ENCODE results near the gene PDE4B.
A peak's percentile ranks its signal among the peaks of the same experiment; 100 is the strongest.

PDE4B gene

DNA sequence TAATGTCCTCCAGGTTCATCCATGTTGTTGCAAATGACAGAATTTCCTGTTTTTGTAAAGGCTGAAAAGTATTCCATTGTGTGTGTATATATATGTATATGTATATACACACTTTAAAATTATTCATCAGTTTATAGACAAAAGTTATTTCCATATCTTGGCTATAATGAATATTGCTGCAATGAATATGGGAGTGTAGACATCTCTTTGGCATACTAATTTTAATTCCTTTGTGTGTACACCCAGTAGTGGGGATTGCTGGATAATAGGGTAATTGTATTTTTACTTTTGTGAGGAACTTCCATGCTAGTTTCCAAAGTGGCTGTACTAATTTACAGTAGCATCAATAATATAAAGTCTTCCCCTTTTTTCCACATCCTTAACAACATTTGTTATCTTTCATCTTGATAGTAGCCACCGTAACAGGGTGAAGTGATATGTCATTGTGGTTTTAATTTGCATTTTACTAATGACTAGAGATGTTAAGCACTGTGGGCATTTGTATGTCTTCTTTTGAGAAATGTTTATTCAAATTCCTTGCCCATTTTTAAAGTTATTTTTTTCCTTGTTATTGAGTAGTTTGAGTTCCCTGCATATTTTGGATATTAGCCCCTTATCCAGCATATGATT, 243.0 kb downstream of the PDE4B start:
- H3K4me1 ChIP-seq (ENCODE audit: control insufficient read depth, low read depth, low read length), result no peaks in the 10 kb centered on the region
- H3K56ac ChIP-seq (ENCODE audit: low read length), result no peak overlapping the region
- no peak overlapping the region for H2BK120ac ChIP-seq (ENCODE audit: low read depth, low read length)
- no peak overlapping the region for H3K4me3 ChIP-seq (ENCODE audit: low read length)
- H3K27ac ChIP-seq (ENCODE audit: low read depth, low read length), result no peak overlapping the region
- no peaks in the 10 kb centered on the region for H3K27me3 ChIP-seq (ENCODE audit: insufficient read depth, low read length, poor library complexity)
- no peak overlapping the region for H3K9ac ChIP-seq (ENCODE audit: low read length)
- no peak overlapping the region for H4K8ac ChIP-seq (ENCODE audit: low read depth, low read length)
- no peaks in the 10 kb centered on the region for H3K79me1 ChIP-seq (ENCODE audit: low read length)
- WGBS (ENCODE audit: extremely low coverage, insufficient coverage, low lambda C conversion rate), result no CpG with 5 or more reads among the region's 1 CpG
- H3K36me3 ChIP-seq (ENCODE audit: control insufficient read depth, insufficient read depth, low read length), result no peaks in the 10 kb centered on the region
- no peak overlapping the region for H2BK5ac ChIP-seq (ENCODE audit: low read length)
- no peak overlapping the region for H3K18ac ChIP-seq (ENCODE audit: low read length)
- H2BK15ac ChIP-seq (replicated peaks; ENCODE audit: low read depth), result no peak overlapping the region
- no peak overlapping the region for H2AK5ac ChIP-seq (ENCODE audit: low read length)
- no peak overlapping the region for H4K5ac ChIP-seq (ENCODE audit: low read length)
- no peak overlapping the region for H3K4ac ChIP-seq (ENCODE audit: low read depth, low read length)
- no peak overlapping the region for H3K23ac ChIP-seq (ENCODE audit: low read length)
- DNase-seq, result peak; percentile 10
- H3K4me2 ChIP-seq (ENCODE audit: low read length), result no peak overlapping the region
- no peaks in the 10 kb centered on the region for H3K79me2 ChIP-seq (ENCODE audit: control insufficient read depth, insufficient read depth, low read length)

DNA sequence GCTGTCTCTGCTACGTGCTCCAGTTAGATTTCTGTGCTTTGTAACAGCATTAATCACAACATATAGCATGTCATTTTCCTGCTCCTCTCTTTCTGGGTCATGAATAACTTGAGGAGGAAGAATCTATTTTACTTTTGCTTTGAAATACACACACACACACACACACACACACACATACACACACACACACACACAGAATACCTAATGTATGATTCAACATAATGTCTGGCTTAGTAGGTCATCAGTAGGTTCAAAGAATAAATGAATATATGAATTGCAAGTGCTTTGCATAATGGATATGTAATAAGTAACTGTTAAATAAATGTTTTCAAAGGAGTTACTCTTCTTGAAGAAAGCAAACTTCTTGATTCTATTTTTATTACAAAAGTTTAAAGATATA, 249.0 kb downstream of the PDE4B start:
- no peaks in the 10 kb centered on the region for H3K4me1 ChIP-seq (ENCODE audit: control insufficient read depth, low read depth, low read length)
- no peaks in the 10 kb centered on the region for H3K36me3 ChIP-seq (ENCODE audit: control insufficient read depth, insufficient read depth, low read length)
- H2BK15ac ChIP-seq (replicated peaks; ENCODE audit: low read depth), result no peak overlapping the region
- H3K18ac ChIP-seq (ENCODE audit: low read length), result no peak overlapping the region
- no peaks in the 10 kb centered on the region for H3K79me2 ChIP-seq (ENCODE audit: control insufficient read depth, insufficient read depth, low read length)
- DNase-seq, result no peak
- no peak overlapping the region for H4K5ac ChIP-seq (ENCODE audit: low read length)
- H4K8ac ChIP-seq (ENCODE audit: low read depth, low read length), result no peak overlapping the region
- no peak overlapping the region for H2BK5ac ChIP-seq (ENCODE audit: low read length)
- H3K56ac ChIP-seq (ENCODE audit: low read length), result no peak overlapping the region
- H3K9ac ChIP-seq (ENCODE audit: low read length), result no peak overlapping the region
- WGBS (ENCODE audit: extremely low coverage, insufficient coverage, low lambda C conversion rate), result no CpG with 5 or more reads among the region's 1 CpG
- no peak overlapping the region for H3K27ac ChIP-seq (ENCODE audit: low read depth, low read length)
- no peaks in the 10 kb centered on the region for H3K79me1 ChIP-seq (ENCODE audit: low read length)
- H3K4ac ChIP-seq (ENCODE audit: low read depth, low read length), result no peak overlapping the region
- H3K23ac ChIP-seq (ENCODE audit: low read length), result no peak overlapping the region
- H2AK5ac ChIP-seq (ENCODE audit: low read length), result no peak overlapping the region
- no peak overlapping the region for H2BK120ac ChIP-seq (ENCODE audit: low read depth, low read length)
- no peaks in the 10 kb centered on the region for H3K27me3 ChIP-seq (ENCODE audit: insufficient read depth, low read length, poor library complexity)
- H3K4me3 ChIP-seq (ENCODE audit: low read length), result no peak overlapping the region
- no peak overlapping the region for H3K4me2 ChIP-seq (ENCODE audit: low read length)

DNA sequence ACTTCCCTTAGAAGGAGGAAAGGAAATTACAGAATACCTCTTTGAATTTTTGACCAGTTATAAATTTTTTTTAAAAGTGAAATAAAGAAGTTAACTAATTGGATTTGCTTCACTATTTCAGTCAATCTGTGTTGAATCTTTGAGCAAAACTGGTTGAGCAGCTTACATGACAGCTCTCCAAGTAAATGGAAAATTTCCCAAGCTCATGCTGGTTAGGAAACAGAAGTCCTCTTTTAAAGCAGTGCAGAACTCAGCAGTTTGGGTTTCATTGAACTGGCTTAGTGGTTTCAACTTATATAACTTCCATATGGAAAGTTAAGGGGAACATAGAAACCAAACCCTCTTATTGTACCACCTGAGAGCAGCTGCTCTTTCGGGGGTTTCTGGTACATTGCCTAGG, 250.5 kb downstream of the PDE4B start:
- H3K9ac ChIP-seq (ENCODE audit: low read length), result no peak overlapping the region
- H3K27me3 ChIP-seq (ENCODE audit: insufficient read depth, low read length, poor library complexity), result no peaks in the 10 kb centered on the region
- no peak overlapping the region for H4K8ac ChIP-seq (ENCODE audit: low read depth, low read length)
- no peak for DNase-seq
- H3K4me2 ChIP-seq (ENCODE audit: low read length), result no peak overlapping the region
- no peaks in the 10 kb centered on the region for H3K79me2 ChIP-seq (ENCODE audit: control insufficient read depth, insufficient read depth, low read length)
- H3K4me1 ChIP-seq (ENCODE audit: control insufficient read depth, low read depth, low read length), result no peaks in the 10 kb centered on the region
- H3K18ac ChIP-seq (ENCODE audit: low read length), result no peak overlapping the region
- H2BK15ac ChIP-seq (replicated peaks; ENCODE audit: low read depth), result no peak overlapping the region
- H3K27ac ChIP-seq (ENCODE audit: low read depth, low read length), result no peak overlapping the region
- H2BK5ac ChIP-seq (ENCODE audit: low read length), result no peak overlapping the region
- H2BK120ac ChIP-seq (ENCODE audit: low read depth, low read length), result no peak overlapping the region
- no peak overlapping the region for H3K23ac ChIP-seq (ENCODE audit: low read length)
- H4K5ac ChIP-seq (ENCODE audit: low read length), result no peak overlapping the region
- H3K4ac ChIP-seq (ENCODE audit: low read depth, low read length), result no peak overlapping the region
- no peaks in the 10 kb centered on the region for H3K79me1 ChIP-seq (ENCODE audit: low read length)
- H3K36me3 ChIP-seq (ENCODE audit: control insufficient read depth, insufficient read depth, low read length), result no peaks in the 10 kb centered on the region
- WGBS (ENCODE audit: extremely low coverage, insufficient coverage, low lambda C conversion rate), result no CpG with 5 or more reads among the region's 1 CpG
- no peak overlapping the region for H3K56ac ChIP-seq (ENCODE audit: low read length)
- no peak overlapping the region for H3K4me3 ChIP-seq (ENCODE audit: low read length)
- no peak overlapping the region for H2AK5ac ChIP-seq (ENCODE audit: low read length)

DNA sequence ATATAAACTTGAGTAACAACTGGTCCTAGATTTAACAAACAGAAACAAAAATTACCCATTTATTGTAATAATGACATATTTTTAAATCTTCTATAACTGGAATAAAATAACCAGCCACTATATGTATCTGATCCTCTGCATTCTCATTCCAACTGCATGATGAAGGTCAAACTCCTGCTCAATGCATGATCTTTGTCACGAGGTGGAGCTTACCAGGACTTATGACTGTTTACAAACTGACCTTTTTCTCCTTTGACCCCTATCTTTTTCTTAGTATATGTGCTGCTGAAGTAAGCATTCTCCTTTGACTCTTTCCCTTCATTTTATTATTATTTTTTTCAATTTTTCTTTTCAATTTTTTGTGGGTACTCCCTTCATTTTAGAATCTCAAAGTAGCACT, 252.2 kb downstream of the PDE4B start:
- Histone ChIP-seq H2AK5ac (ENCODE audit: low read length) (no peak overlapping the region), H3K4ac (ENCODE audit: low read depth, low read length) (no peak overlapping the region), H2BK120ac (ENCODE audit: low read depth, low read length) (no peak overlapping the region), H4K8ac (ENCODE audit: low read depth, low read length) (no peak overlapping the region), H3K27ac (ENCODE audit: low read depth, low read length) (no peak overlapping the region), H3K79me2 (ENCODE audit: control insufficient read depth, insufficient read depth, low read length) (no peaks in the 10 kb centered on the region), H3K79me1 (ENCODE audit: low read length) (no peaks in the 10 kb centered on the region), H3K23ac (ENCODE audit: low read length) (no peak overlapping the region), H3K27me3 (ENCODE audit: insufficient read depth, low read length, poor library complexity) (no peaks in the 10 kb centered on the region), H2BK15ac (replicated peaks; ENCODE audit: low read depth) (no peak overlapping the region), H2BK5ac (ENCODE audit: low read length) (no peak overlapping the region), H3K4me1 (ENCODE audit: control insufficient read depth, low read depth, low read length) (no peaks in the 10 kb centered on the region), H3K4me3 (ENCODE audit: low read length) (no peak overlapping the region), H3K4me2 (ENCODE audit: low read length) (no peak overlapping the region), H4K5ac (ENCODE audit: low read length) (no peak overlapping the region), H3K56ac (ENCODE audit: low read length) (no peak overlapping the region), H3K36me3 (ENCODE audit: control insufficient read depth, insufficient read depth, low read length) (no peaks in the 10 kb centered on the region), H3K9ac (ENCODE audit: low read length) (no peak overlapping the region), H3K18ac (ENCODE audit: low read length) (no peak overlapping the region)
- DNase-seq, result no peak
- no CpG with 5 or more reads among the region's 1 CpG for WGBS (ENCODE audit: extremely low coverage, insufficient coverage, low lambda C conversion rate)

DNA sequence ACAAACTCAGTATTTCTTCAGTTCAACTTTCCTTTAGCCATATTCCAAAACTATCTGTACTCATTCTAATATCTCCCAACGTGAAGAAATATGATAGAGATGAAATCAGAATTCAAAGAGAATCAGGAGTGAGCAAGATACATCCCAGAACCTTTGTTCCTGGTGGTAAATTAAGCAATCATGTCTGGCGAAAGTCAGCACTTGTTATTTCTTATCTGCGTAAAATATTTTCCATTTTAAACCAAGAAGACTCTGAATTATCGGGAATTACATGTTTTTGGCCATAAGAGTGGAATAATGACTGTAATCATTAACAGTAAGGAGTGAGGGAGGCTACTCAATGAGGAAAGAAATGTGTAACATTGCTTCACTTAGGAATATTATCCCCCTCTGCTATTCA, 253.7 kb downstream of the PDE4B start:
- Histone ChIP-seq H2BK5ac (ENCODE audit: low read length) (no peak overlapping the region), H3K9ac (ENCODE audit: low read length) (no peak overlapping the region), H3K4me3 (ENCODE audit: low read length) (no peak overlapping the region), H3K36me3 (ENCODE audit: control insufficient read depth, insufficient read depth, low read length) (no peaks in the 10 kb centered on the region), H3K56ac (ENCODE audit: low read length) (no peak overlapping the region), H2BK15ac (replicated peaks; ENCODE audit: low read depth) (no peak overlapping the region), H3K4me2 (ENCODE audit: low read length) (no peak overlapping the region), H2AK5ac (ENCODE audit: low read length) (no peak overlapping the region), H3K27me3 (ENCODE audit: insufficient read depth, low read length, poor library complexity) (no peaks in the 10 kb centered on the region), H3K18ac (ENCODE audit: low read length) (no peak overlapping the region), H3K4me1 (ENCODE audit: control insufficient read depth, low read depth, low read length) (no peaks in the 10 kb centered on the region), H2BK120ac (ENCODE audit: low read depth, low read length) (no peak overlapping the region), H3K79me2 (ENCODE audit: control insufficient read depth, insufficient read depth, low read length) (no peaks in the 10 kb centered on the region), H3K79me1 (ENCODE audit: low read length) (no peaks in the 10 kb centered on the region), H3K23ac (ENCODE audit: low read length) (no peak overlapping the region), H4K5ac (ENCODE audit: low read length) (no peak overlapping the region), H3K4ac (ENCODE audit: low read depth, low read length) (no peak overlapping the region), H4K8ac (ENCODE audit: low read depth, low read length) (no peak overlapping the region), H3K27ac (ENCODE audit: low read depth, low read length) (no peak overlapping the region)
- DNase-seq, result no peak
- no CpG with 5 or more reads among the region's 4 CpGs for WGBS (ENCODE audit: extremely low coverage, insufficient coverage, low lambda C conversion rate)

DNA sequence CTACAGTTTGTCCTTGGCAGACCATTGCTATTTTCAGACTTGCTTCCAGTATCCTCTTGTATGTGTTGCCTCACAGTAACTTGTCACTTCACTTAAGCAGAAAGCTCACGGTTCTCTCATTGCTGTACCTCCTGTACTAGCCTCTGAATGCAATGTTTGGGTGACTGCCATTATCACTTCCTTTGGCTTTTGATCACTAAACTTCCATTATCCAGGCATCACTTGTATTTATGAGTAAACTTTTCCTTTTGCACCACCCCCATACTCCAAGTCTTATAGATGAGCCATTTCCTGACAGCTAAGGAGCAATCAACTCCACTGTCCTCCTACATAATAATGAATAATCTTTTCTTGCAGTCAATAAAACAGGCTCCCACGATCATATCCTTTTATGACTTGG, 255.3 kb downstream of the PDE4B start:
- H3K4me2 ChIP-seq (ENCODE audit: low read length), result no peak overlapping the region
- H3K79me1 ChIP-seq (ENCODE audit: low read length), result no peaks in the 10 kb centered on the region
- H2BK15ac ChIP-seq (replicated peaks; ENCODE audit: low read depth), result no peak overlapping the region
- H3K79me2 ChIP-seq (ENCODE audit: control insufficient read depth, insufficient read depth, low read length), result no peaks in the 10 kb centered on the region
- H3K23ac ChIP-seq (ENCODE audit: low read length), result no peak overlapping the region
- no peaks in the 10 kb centered on the region for H3K27me3 ChIP-seq (ENCODE audit: insufficient read depth, low read length, poor library complexity)
- H2BK5ac ChIP-seq (ENCODE audit: low read length), result no peak overlapping the region
- no peak for DNase-seq
- H2BK120ac ChIP-seq (ENCODE audit: low read depth, low read length), result no peak overlapping the region
- H4K5ac ChIP-seq (ENCODE audit: low read length), result no peak overlapping the region
- H3K4me1 ChIP-seq (ENCODE audit: control insufficient read depth, low read depth, low read length), result no peaks in the 10 kb centered on the region
- no peak overlapping the region for H3K9ac ChIP-seq (ENCODE audit: low read length)
- no peak overlapping the region for H3K56ac ChIP-seq (ENCODE audit: low read length)
- no peak overlapping the region for H4K8ac ChIP-seq (ENCODE audit: low read depth, low read length)
- H3K27ac ChIP-seq (ENCODE audit: low read depth, low read length), result no peak overlapping the region
- no peak overlapping the region for H3K4me3 ChIP-seq (ENCODE audit: low read length)
- H2AK5ac ChIP-seq (ENCODE audit: low read length), result no peak overlapping the region
- H3K36me3 ChIP-seq (ENCODE audit: control insufficient read depth, insufficient read depth, low read length), result no peaks in the 10 kb centered on the region
- no peak overlapping the region for H3K18ac ChIP-seq (ENCODE audit: low read length)
- no peak overlapping the region for H3K4ac ChIP-seq (ENCODE audit: low read depth, low read length)
- no CpG with 5 or more reads among the region's 2 CpGs for WGBS (ENCODE audit: extremely low coverage, insufficient coverage, low lambda C conversion rate)

All from mesendoderm (in vitro differentiated cells).